ENCODE results near the gene B4GALNT1. TPM values are rescaled to one million over a fixed set of nuclear protein-coding genes. Genes with fewer than 3 reads are reported as not detected.
A peak's percentile ranks its signal among the peaks of the same experiment; 100 is the strongest.

B4GALNT1 gene
- total and polyA plus RNA-seq, 2 of the 13 experiments (the other 11 are each of a cell fraction or from before 2014, with no cell fraction given): 4.5 to 5.4 TPM

- TF ChIP-seq ZBTB14 (CRISPR knock-in tag; IDR thresholded peaks at IDR 0.05): 0 out of 2 replicates have a peak, but pooled peaks have one; percentile 27
- TF ChIP-seq ZBTB20 (CRISPR knock-in tag; IDR thresholded peaks at IDR 0.05; ENCODE audit: borderline replicate concordance, low read depth): 0 out of 2 replicates have a peak, but pooled peaks have one; percentile 12
- TF ChIP-seq TBP (CRISPR knock-in tag; IDR thresholded peaks at IDR 0.05): no peak; the same call in 1 of the 2 replicates
- no peak for TF ChIP-seq SSRP1 (CRISPR knock-in tag; IDR thresholded peaks at IDR 0.05)
- TF ChIP-seq NONO (IDR thresholded peaks at IDR 0.05): no peak
- peak; percentile 58; the same call in 1 of the 2 replicates for TF ChIP-seq NONO (CRISPR knock-in tag; conservative IDR thresholded peaks at IDR 0.05)
- no peak for TF ChIP-seq PHF8 (CRISPR knock-in tag; IDR thresholded peaks at IDR 0.05)
- no peak for TF ChIP-seq MBD4 (IDR thresholded peaks at IDR 0.05; ENCODE audit: borderline replicate concordance, low read length)
- TF ChIP-seq ZNF770 (CRISPR knock-in tag; IDR thresholded peaks at IDR 0.05): peak; percentile 37; the same call in 1 of the 2 replicates
- TF ChIP-seq XRCC5 (optimal IDR thresholded peaks at IDR 0.05; ENCODE audit: low read length): peak; percentile 89
- peak; percentile 43; the same call in 1 of the 2 replicates for TF ChIP-seq GMEB1 (CRISPR knock-in tag; IDR thresholded peaks at IDR 0.05; ENCODE audit: borderline replicate concordance)
- TF ChIP-seq TP53 (CRISPR knock-in tag; conservative IDR thresholded peaks at IDR 0.05): no peak
- TF ChIP-seq KDM6A (CRISPR knock-in tag; IDR thresholded peaks at IDR 0.05; ENCODE audit: low read depth): no peak
- no peak for TF ChIP-seq CCAR2 (optimal IDR thresholded peaks at IDR 0.05; ENCODE audit: low read depth, low read length)
- no peak for TF ChIP-seq TRIM24 (CRISPR knock-in tag; IDR thresholded peaks at IDR 0.05)
- TF ChIP-seq YEATS4 (CRISPR knock-in tag; IDR thresholded peaks at IDR 0.05; ENCODE audit: borderline replicate concordance): no peak
- 0 out of 2 replicates have a peak, but pooled peaks have one; percentile 28 for TF ChIP-seq BCL6 (CRISPR knock-in tag; IDR thresholded peaks at IDR 0.05)
- no peak for TF ChIP-seq HNF1A (IDR thresholded peaks at IDR 0.05; ENCODE audit: low read depth)
- TF ChIP-seq HNF1A (CRISPR knock-in tag; IDR thresholded peaks at IDR 0.05; ENCODE audit: borderline replicate concordance): 0 out of 2 replicates have a peak, but pooled peaks have one; percentile 38
- peak; percentile 79; the same call in 1 of the 2 replicates for TF ChIP-seq ZNF589 (CRISPR knock-in tag; conservative IDR thresholded peaks at IDR 0.05)
- no peak for TF ChIP-seq ZNF432 (CRISPR knock-in tag; IDR thresholded peaks at IDR 0.05; ENCODE audit: borderline replicate concordance)
These were observed at the start of gene B4GALNT1 (continued) for GRCh38 chr12:57632958-57633840.
